HepG2 (cell line): ENCODE results near the gene GNAT2. TPM values are rescaled to one million over a fixed set of nuclear protein-coding genes. Genes with fewer than 3 reads are reported as not detected.

Source experiments
- ATAC-seq: fragments of 200-7000 bp; cut with Tn5 transposase; 3 replicates; pipeline ENCODE4 v1.9.1; 2020; ENCODE audit warnings: mild to moderate bottlenecking, moderate library complexity
- BruUV-seq: library from RNA; stranded (reverse); fragments of 400-500 nt; replicated peaks from 2 replicates; lab custom pipeline; 2021; lab: Mats Ljungman, UMichigan
- CTCF ChIA-PET: fragments of 300-600 bp; formaldehyde crosslinking; extraction: SDS; loops from one replicate; lab custom pipeline; 2021; ENCODE audit warnings: low total read pairs, inconsistent platforms, low intra/inter-chr PET ratio; lab: Yijun Ruan, JAX
- POLR2A ChIA-PET: fragments of 350-600 bp; sonication (Branson Sonifier 250); formaldehyde crosslinking; loops from one replicate; lab custom pipeline; 2020; ENCODE audit warnings: antibody characterized with exemption, inconsistent platforms; lab: Yijun Ruan, JAX
- DNase-seq: peaks from one replicate; pipeline ENCODE4 v3.0.0-alpha.2; 2015; ENCODE audit warnings: low spot score
- FAIRE-seq: peaks from 3 replicates; lab custom pipeline; 2011; peaks lifted over from hg19 to GRCh38; lab: Jason Lieb, UNC
- H2AFZ ChIP-seq: one replicate; pipeline ENCODE4 v1.6.1; 2011; ENCODE audit warnings: low read length, inconsistent platforms
- H3K27ac ChIP-seq: fragments of 300-600 bp; 3 replicates; pipeline ENCODE4 v1.8.0; 2011; ENCODE audit warnings: mixed run types, mild to moderate bottlenecking, mixed read lengths, low read length, inconsistent platforms; ENCODE audit not compliant: insufficient read depth; ENCODE audit errors: extremely low read length
- H3K27me3 ChIP-seq, 2 experiments: fragments of 200-600 bp in 1 of 2; 2 replicates in 1 of 2; 3 replicates in 1 of 2; pipeline versions ENCODE4 v1.6.0 to v1.8.0; 2011; ENCODE audit warnings: low read length in 2 of 2, mild to moderate bottlenecking in 2 of 2, moderate library complexity in 2 of 2, inconsistent platforms in 1 of 2; ENCODE audit not compliant: insufficient read depth in 2 of 2, control insufficient read depth in 1 of 2
- H3K36me3 ChIP-seq, 2 experiments: fragments of 200-600 bp in 1 of 2; replicated peaks in 1 of 2; 2 replicates in 1 of 2; 3 replicates in 1 of 2; pipeline versions ENCODE4 v1.5.1 to v1.8.0; 2011; ENCODE audit warnings: low read length in 2 of 2, inconsistent platforms in 1 of 2; ENCODE audit not compliant: insufficient read depth in 2 of 2, control insufficient read depth in 1 of 2
- H3K4me1 ChIP-seq: 2 replicates; pipeline ENCODE4 v1.5.1; 2012; ENCODE audit warnings: low read length, inconsistent platforms; ENCODE audit not compliant: insufficient read depth
- H3K4me2 ChIP-seq: 2 replicates; pipeline ENCODE4 v1.6.0; 2011; ENCODE audit warnings: low read depth, low read length, inconsistent platforms
- H3K4me3 ChIP-seq, 3 experiments: fragments of 200-600 bp in 1 of 3; sonication (generic), shearing (Covaris generic) in 1 of 3; replicated peaks in 1 of 3; 2 replicates each; pipeline ENCODE4 v1.5.1; 2011 to 2016; ENCODE audit warnings: low read length in 3 of 3, inconsistent platforms in 2 of 3, low read depth in 2 of 3, mild to moderate bottlenecking in 2 of 3, control low read depth in 1 of 3, mixed read lengths in 1 of 3; ENCODE audit not compliant: insufficient read depth in 1 of 3
- H3K79me2 ChIP-seq: one replicate; pipeline ENCODE4 v1.6.1; 2011; ENCODE audit warnings: low read length, inconsistent platforms; ENCODE audit not compliant: insufficient read depth
- H3K9ac ChIP-seq: 2 replicates; pipeline ENCODE4 v1.6.0; 2011; ENCODE audit warnings: mild to moderate bottlenecking, low read depth, low read length, inconsistent platforms; ENCODE audit not compliant: insufficient read depth
- H3K9me3 ChIP-seq: 2 replicates; pipeline ENCODE4 v1.5.1; 2012; ENCODE audit warnings: mild to moderate bottlenecking, low read length
- H4K20me1 ChIP-seq: 2 replicates; pipeline ENCODE4 v1.6.0; 2011; ENCODE audit warnings: inconsistent platforms, mild to moderate bottlenecking, low read length, moderate library complexity; ENCODE audit not compliant: insufficient read depth
- HMG20B ChIP-seq: conservative IDR thresholded peaks from 2 replicates; pipeline ENCODE4 v1.6.1; 2016; ENCODE audit warnings: missing genetic modification reagents, missing compliant biosample characterization
- HNRNPH1 ChIP-seq: fragments of 200-400 bp; formaldehyde crosslinking; optimal IDR thresholded peaks from 2 replicates; pipeline ENCODE3; 2017; ENCODE audit warnings: mild to moderate bottlenecking, low read depth, low read length
- NFYB ChIP-seq: sonication (generic); formaldehyde crosslinking; IDR thresholded peaks from 2 replicates; pipeline ENCODE4 v1.4.0; 2020; ENCODE audit warnings: missing genetic modification reagents
- RXRB ChIP-seq: IDR thresholded peaks from 2 replicates; pipeline ENCODE4 v1.6.1; 2016; ENCODE audit warnings: borderline replicate concordance, missing genetic modification reagents, missing compliant biosample characterization
- SP140L ChIP-seq: sonication (generic); formaldehyde crosslinking; IDR thresholded peaks from 2 replicates; pipeline ENCODE4 v1.4.0; 2020; ENCODE audit warnings: missing genetic modification reagents, borderline replicate concordance
- TCF12 ChIP-seq, 2 experiments: fragments of 450-650 bp in 1 of 2; sonication (generic) in 1 of 2; formaldehyde crosslinking in 1 of 2; IDR thresholded peaks; 2 replicates each; pipeline versions ENCODE4 v1.6.1 to v1.8.0; 2017 to 2022; ENCODE audit warnings: antibody characterized with exemption in 1 of 2, mild to moderate bottlenecking in 1 of 2, missing genetic modification reagents in 1 of 2, moderate library complexity in 1 of 2
- ZFP36 ChIP-seq: fragments of 150-350 bp; IDR thresholded peaks from 2 replicates; pipeline ENCODE4 v1.6.1; 2018; ENCODE audit warnings: borderline replicate concordance, low read length, low read depth; ENCODE audit not compliant: partially characterized antibody
- ZFP36L1 ChIP-seq: sonication (generic); formaldehyde crosslinking; IDR thresholded peaks from 2 replicates; pipeline ENCODE4 v1.8.0; 2022; ENCODE audit warnings: mild to moderate bottlenecking, missing genetic modification reagents, moderate library complexity
- ZHX2 ChIP-seq, 2 experiments: sonication (generic) in 1 of 2; formaldehyde crosslinking in 1 of 2; IDR thresholded peaks; 2 replicates each; pipeline versions ENCODE4 v1.6.1 to v1.9.0; 2014 to 2022; ENCODE audit warnings: antibody characterized with exemption in 1 of 2, borderline replicate concordance in 1 of 2, inconsistent platforms in 1 of 2, low read depth in 1 of 2, missing genetic modification reagents in 1 of 2
- ZNF329 ChIP-seq: sonication (generic); formaldehyde crosslinking; IDR thresholded peaks from 2 replicates; pipeline ENCODE4 v1.9.0; 2021; ENCODE audit warnings: low read depth, mild to moderate bottlenecking, missing genetic modification reagents
- ZNF33A ChIP-seq: sonication (generic); formaldehyde crosslinking; IDR thresholded peaks from 2 replicates; pipeline ENCODE4 v1.5.1; 2020; ENCODE audit warnings: missing genetic modification reagents, mild to moderate bottlenecking, moderate library complexity, borderline replicate concordance
- ZNF816 ChIP-seq: sonication (generic); formaldehyde crosslinking; IDR thresholded peaks from 2 replicates; pipeline ENCODE4 v1.8.0; 2022; ENCODE audit warnings: missing genetic modification reagents, mild to moderate bottlenecking, borderline replicate concordance
- WGBS: methylation state at CpG from one replicate; pipeline ENCODE4 v1.1.6; 2017; ENCODE audit warnings: low lambda C conversion rate; 5-methylcytosine and 5-hydroxymethylcytosine counted together
- in situ Hi-C: cut with HindIII; loops from 2 replicates; pipeline ENCODE4 v1.10.0; 2017; ENCODE audit warnings: low pct_unique_long_range_greater_than_20kb; ENCODE audit not compliant: extremely low pct_ligation_motif_present
- intact Hi-C: fragments of 100-400 bp; cut with micrococcal nuclease; formaldehyde crosslinking; loops from one replicate; pipeline ENCODE4 v1.10.0; 2022; ENCODE audit not compliant: unreplicated experiment
- polyA plus RNA-seq, 8 experiments: library from polyadenylated mRNA; depleted of rRNA in 3 of 8; stranded (reverse) in 7 of 8; unstranded in 1 of 8; fragments of >200 nt; fragmentation: Illumina TruSeq in 4 of 8; extraction: Trizol in 4 of 8; gene quantifications; 2 replicates each; pipeline versions ENCODE4 v1.2.1 to v1.2.3, GENCODE V29; 2011 to 2016; ENCODE audit warnings: low read depth in 4 of 8, missing spikeins in 1 of 8, mixed read lengths in 1 of 8; ENCODE audit not compliant: insufficient read depth in 1 of 8
- total RNA-seq, 5 experiments: library from RNA; depleted of rRNA; stranded (reverse); fragments of >200 nt; fragmentation: Illumina TruSeq; extraction: Trizol; gene quantifications; 2 replicates each; pipeline ENCODE4 v1.2.3, GENCODE V29; 2016; ENCODE audit warnings: low read depth in 1 of 5

Gene GNAT2
- total and polyA plus RNA-seq, 2 of the 13 experiments (the other 11 are each of a cell fraction or from before 2014, with no cell fraction given), result 0.08 to 0.20 TPM

GRCh38 chr1:109630898-109631512 lies 11.6 kb upstream of the GNAT2 start:
- no peak overlapping the region for H3K4me3 ChIP-seq
- no TSS peak for BruUV-seq
- H3K4me2 ChIP-seq, result no peak overlapping the region
- ATAC-seq (no peak), FAIRE-seq (no peak), DNase-seq (no peak)
- no peak overlapping the region for H3K9ac ChIP-seq
- 0 out of 2 replicates have a peak, but pooled peaks cover under 1% of the 10 kb centered on the region for H4K20me1 ChIP-seq
- H3K27me3 ChIP-seq, result no peaks in the 10 kb centered on the region
- in situ Hi-C loops, result no loop called here
- no peaks in the 10 kb centered on the region for H3K9me3 ChIP-seq
- TF ChIP-seq ZFP36 (no peak), HMG20B (no peak), ZFP36L1 (CRISPR knock-in tag) (no peak), ZHX2 (IDR thresholded peaks at IDR 0.05; ENCODE audit: low read depth) (no peak), ZHX2 (CRISPR knock-in tag; IDR thresholded peaks at IDR 0.05; ENCODE audit: borderline replicate concordance) (no peak), HNRNPH1 (no peak), SP140L (CRISPR knock-in tag) (no peak), RXRB (CRISPR knock-in tag) (no peak), ZNF816 (CRISPR knock-in tag) (no peak), ZNF33A (CRISPR knock-in tag) (no peak), ZNF329 (CRISPR knock-in tag) (no peak), TCF12 (IDR thresholded peaks at IDR 0.05) (no peak), TCF12 (CRISPR knock-in tag; IDR thresholded peaks at IDR 0.05) (no peak), NFYB (no peak)
- H3K36me3 ChIP-seq, result peaks cover 42 to 55% of the 10 kb centered on the region in 2 experiments
- peaks cover 15% of the 10 kb centered on the region for H3K4me1 ChIP-seq
- no peak overlapping the region for H2AFZ ChIP-seq
- 100% methylated on average over 4 of the region's 14 CpGs for WGBS
- ChIA-PET POLR2A (interaction anchor here (0.6 to 2.7 kb wide), 5 partner anchors 11 to 87 kb away, joined by 4 to 11 read pairs (median 5); partner anchors contain the start of genes AMPD2, GNAI3 and GNAT2), CTCF (interaction anchor here (2.9 kb wide), 1 partner anchor 85 kb away, joined by 23 read pairs; no protein-coding TSS in a partner anchor)
- no peaks in the 10 kb centered on the region for H3K79me2 ChIP-seq
- H3K27ac ChIP-seq, result no peak overlapping the region
- intact Hi-C loops, result no loop called here
